GM10266 (cell line): ENCODE results near the gene IQCM.

Experiments
- DNase-seq: peaks from one replicate; pipeline ENCODE4 v3.0.0; 2012; ENCODE audit errors: extremely low spot score
- TF ChIP-seq, protein P1 (sequence below): IDR thresholded peaks from 2 replicates; pipeline ENCODE4 v1.5.1; 2012; ENCODE audit warnings: mild to moderate bottlenecking, low read depth; ENCODE audit not compliant: control insufficient read depth, insufficient read depth; ENCODE audit errors: missing control alignments

The IQCM gene

DNA sequence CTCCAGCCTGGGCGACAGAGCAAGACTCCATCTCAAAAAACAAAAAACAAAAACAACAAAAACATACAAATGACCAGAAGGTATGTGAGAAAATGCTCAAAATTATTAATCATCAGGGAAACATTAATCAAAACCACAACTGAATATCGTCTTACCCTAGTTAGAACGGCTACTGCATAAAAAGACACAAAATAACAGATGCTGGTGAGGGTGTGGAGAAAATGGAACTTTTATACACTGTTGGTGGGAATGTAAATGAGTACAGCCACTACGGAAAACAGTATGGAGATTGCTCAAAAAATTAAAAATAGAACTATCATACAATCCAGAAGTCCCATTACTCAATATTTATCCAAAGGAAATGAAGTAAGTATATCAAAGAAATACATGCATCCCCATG lies 27.3 kb downstream of the IQCM start:
- DNase-seq, result no peak
- TF ChIP-seq, protein P1, sequence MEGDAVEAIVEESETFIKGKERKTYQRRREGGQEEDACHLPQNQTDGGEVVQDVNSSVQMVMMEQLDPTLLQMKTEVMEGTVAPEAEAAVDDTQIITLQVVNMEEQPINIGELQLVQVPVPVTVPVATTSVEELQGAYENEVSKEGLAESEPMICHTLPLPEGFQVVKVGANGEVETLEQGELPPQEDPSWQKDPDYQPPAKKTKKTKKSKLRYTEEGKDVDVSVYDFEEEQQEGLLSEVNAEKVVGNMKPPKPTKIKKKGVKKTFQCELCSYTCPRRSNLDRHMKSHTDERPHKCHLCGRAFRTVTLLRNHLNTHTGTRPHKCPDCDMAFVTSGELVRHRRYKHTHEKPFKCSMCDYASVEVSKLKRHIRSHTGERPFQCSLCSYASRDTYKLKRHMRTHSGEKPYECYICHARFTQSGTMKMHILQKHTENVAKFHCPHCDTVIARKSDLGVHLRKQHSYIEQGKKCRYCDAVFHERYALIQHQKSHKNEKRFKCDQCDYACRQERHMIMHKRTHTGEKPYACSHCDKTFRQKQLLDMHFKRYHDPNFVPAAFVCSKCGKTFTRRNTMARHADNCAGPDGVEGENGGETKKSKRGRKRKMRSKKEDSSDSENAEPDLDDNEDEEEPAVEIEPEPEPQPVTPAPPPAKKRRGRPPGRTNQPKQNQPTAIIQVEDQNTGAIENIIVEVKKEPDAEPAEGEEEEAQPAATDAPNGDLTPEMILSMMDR, result no peak

DNA sequence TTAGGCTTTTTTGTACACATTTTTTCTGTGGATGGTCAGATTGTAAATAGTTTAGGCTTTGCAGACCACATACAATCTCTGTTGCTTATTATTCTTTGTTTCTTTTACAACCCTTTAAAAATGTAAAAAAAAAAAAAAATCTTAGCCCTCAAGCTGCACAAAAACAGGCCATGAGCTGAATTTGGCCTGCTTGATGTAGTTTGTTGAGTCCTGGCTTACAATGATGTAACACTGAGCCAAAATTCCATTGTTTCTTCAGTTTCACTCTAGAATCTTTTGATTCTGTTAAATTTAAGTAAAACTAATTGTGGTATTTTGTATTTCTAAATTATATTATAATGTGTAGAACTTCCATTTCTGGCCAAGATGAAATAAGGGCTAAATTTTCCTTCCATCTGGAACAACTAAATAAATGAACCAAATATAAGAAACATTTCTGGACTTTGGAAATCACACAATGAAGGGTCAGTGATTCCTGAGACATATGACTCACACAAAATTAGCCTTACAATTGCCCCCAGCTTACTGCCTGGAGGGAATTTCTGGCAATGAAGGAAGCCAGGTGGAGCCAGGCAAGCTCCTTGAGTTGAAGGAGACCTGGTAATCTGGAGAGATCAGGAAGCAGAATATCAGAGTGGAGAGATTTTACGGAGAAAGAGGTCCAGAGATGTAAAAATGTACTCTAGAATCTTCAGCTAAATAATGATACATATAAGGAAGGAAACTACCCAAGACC lies 29.8 kb downstream of the IQCM start:
- DNase-seq, result no peak
- TF ChIP-seq, protein P1, result no peak

DNA sequence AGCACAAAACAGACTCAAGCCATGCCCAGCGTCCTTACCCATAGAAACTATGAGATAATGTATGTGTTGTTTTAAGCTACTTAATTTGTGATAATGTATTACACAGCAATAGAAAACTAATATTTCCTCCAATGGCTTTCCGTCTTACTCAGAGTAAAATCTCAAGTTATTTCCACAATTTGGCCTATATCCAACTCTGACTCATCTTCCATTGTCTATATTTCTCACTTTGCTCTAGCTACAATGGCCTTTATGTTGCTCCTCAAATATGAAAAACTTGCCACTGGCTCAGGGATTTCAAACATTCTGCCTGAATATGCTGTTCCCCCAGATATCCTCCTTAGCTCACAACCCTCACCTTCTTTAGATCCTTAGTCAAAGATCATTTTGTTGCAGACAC lies 31.6 kb downstream of the IQCM start:
- DNase-seq, result no peak

DNA sequence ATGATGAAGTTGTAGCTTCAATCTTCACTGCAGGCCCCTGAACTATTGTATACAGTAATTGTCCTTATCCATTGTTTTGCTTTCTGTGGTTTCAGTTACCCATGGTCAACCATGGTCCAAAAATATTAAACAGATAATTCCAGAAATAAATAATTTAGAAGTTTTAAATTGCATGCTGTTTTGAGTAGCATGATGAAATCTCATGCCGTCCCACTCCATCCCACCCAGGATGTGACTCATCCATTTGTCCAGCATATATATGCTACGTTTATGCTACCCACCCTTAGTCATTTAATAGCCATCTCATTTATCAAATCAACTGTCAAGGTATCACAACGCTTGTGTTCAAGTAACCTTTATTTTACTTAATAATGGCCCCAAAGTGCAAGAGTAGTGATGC lies 34.5 kb downstream of the IQCM start:
- no peak for DNase-seq
- TF ChIP-seq, protein P1, result no peak

More for the DNA sequence above, 31.6 kb downstream of the IQCM start:
- TF ChIP-seq, protein P1, result no peak

DNA sequence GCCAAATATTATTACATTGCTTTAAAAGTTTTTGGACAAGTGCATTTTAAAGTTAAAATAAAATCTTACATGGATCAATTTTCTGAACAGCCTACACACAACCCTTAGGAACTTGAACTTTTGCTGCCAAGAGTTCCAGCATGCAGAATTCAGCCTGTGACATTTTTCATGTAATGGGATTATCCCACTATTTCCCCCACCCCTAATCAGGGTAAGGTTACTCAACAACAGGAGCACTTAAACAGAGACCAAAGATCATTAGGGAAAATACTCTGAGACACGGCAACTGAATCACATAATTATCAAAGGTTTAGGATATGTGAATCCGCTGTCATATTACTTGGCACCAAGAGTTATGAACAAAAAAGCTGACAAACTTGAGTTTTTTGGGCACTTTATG lies 47.2 kb downstream of the IQCM start:
- no peak for DNase-seq
- TF ChIP-seq, protein P1, result no peak

DNA sequence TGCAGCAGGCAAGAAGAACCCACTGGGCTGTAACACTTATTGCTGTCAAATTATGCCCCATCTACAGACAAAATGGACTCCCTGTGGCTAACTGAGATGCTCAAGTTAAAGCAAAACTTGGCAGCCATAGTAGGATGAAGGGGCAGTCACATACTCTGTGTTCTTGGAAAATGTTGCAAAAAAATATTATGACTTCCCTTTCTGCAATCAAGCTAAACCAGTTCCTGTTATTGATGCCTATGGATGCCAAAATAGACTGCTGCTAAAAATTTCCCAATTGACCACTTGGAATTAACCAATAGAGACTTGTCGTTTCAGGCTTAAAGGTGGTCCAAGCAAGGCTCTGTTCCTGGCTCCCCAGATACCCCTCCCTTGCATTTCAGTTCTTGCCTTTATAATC lies 49.5 kb downstream of the IQCM start:
- TF ChIP-seq, protein P1, result no peak
- DNase-seq, result no peak

DNA sequence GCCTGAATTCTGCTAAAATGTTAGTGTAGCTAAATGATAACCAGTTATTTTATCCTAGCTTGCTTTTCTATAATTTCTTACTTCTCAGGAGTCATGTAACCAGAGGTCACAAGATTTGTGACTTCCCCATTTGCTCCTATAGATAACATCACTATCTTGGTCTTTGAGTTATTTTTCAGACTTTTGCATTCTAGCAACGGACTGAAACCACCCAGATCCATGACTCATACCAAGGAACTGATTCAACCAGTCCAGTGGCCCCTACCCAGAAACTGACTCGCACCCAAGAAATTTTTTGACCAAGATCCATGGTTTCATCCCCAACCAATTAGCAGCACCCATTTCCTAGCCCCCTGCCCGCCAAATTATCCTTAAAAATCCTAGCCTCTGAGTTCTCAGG lies 50.0 kb downstream of the IQCM start:
- no peak for DNase-seq
- TF ChIP-seq, protein P1, result no peak
